HepG2 (cell line): Measurements from ENCODE around the gene CRNKL1. TPM values are rescaled to one million over a fixed set of nuclear protein-coding genes. Genes with fewer than 3 reads are reported as not detected.

Source experiments
- ATAC-seq: fragments of 200-7000 bp; cut with Tn5 transposase; 3 replicates; pipeline ENCODE4 v1.9.1; 2020; ENCODE audit warnings: mild to moderate bottlenecking, moderate library complexity
- BruUV-seq: library from RNA; stranded (reverse); fragments of 400-500 nt; replicated peaks from 2 replicates; lab custom pipeline; 2021; lab: Mats Ljungman, UMichigan
- CTCF ChIA-PET: fragments of 300-600 bp; formaldehyde crosslinking; extraction: SDS; loops from one replicate; lab custom pipeline; 2021; ENCODE audit warnings: low total read pairs, inconsistent platforms, low intra/inter-chr PET ratio; lab: Yijun Ruan, JAX
- POLR2A ChIA-PET: fragments of 350-600 bp; sonication (Branson Sonifier 250); formaldehyde crosslinking; loops from one replicate; lab custom pipeline; 2020; ENCODE audit warnings: antibody characterized with exemption, inconsistent platforms; lab: Yijun Ruan, JAX
- DNase-seq: peaks from one replicate; pipeline ENCODE4 v3.0.0-alpha.2; 2015; ENCODE audit warnings: low spot score
- FAIRE-seq: peaks from 3 replicates; lab custom pipeline; 2011; peaks lifted over from hg19 to GRCh38; lab: Jason Lieb, UNC
- H2AFZ ChIP-seq: one replicate; pipeline ENCODE4 v1.6.1; 2011; ENCODE audit warnings: low read length, inconsistent platforms
- H3K27ac ChIP-seq: fragments of 300-600 bp; 3 replicates; pipeline ENCODE4 v1.8.0; 2011; ENCODE audit warnings: mixed run types, mild to moderate bottlenecking, mixed read lengths, low read length, inconsistent platforms; ENCODE audit not compliant: insufficient read depth; ENCODE audit errors: extremely low read length
- H3K27me3 ChIP-seq, 2 experiments: fragments of 200-600 bp in 1 of 2; 2 replicates in 1 of 2; 3 replicates in 1 of 2; pipeline versions ENCODE4 v1.6.0 to v1.8.0; 2011; ENCODE audit warnings: low read length in 2 of 2, mild to moderate bottlenecking in 2 of 2, moderate library complexity in 2 of 2, inconsistent platforms in 1 of 2; ENCODE audit not compliant: insufficient read depth in 2 of 2, control insufficient read depth in 1 of 2
- H3K36me3 ChIP-seq, 2 experiments: fragments of 200-600 bp in 1 of 2; replicated peaks in 1 of 2; 2 replicates in 1 of 2; 3 replicates in 1 of 2; pipeline versions ENCODE4 v1.5.1 to v1.8.0; 2011; ENCODE audit warnings: low read length in 2 of 2, inconsistent platforms in 1 of 2; ENCODE audit not compliant: insufficient read depth in 2 of 2, control insufficient read depth in 1 of 2
- H3K4me1 ChIP-seq: 2 replicates; pipeline ENCODE4 v1.5.1; 2012; ENCODE audit warnings: low read length, inconsistent platforms; ENCODE audit not compliant: insufficient read depth
- H3K4me2 ChIP-seq: 2 replicates; pipeline ENCODE4 v1.6.0; 2011; ENCODE audit warnings: low read depth, low read length, inconsistent platforms
- H3K4me3 ChIP-seq, 3 experiments: fragments of 200-600 bp in 1 of 3; sonication (generic), shearing (Covaris generic) in 1 of 3; replicated peaks in 1 of 3; 2 replicates each; pipeline ENCODE4 v1.5.1; 2011 to 2016; ENCODE audit warnings: low read length in 3 of 3, inconsistent platforms in 2 of 3, low read depth in 2 of 3, mild to moderate bottlenecking in 2 of 3, control low read depth in 1 of 3, mixed read lengths in 1 of 3; ENCODE audit not compliant: insufficient read depth in 1 of 3
- H3K79me2 ChIP-seq: one replicate; pipeline ENCODE4 v1.6.1; 2011; ENCODE audit warnings: low read length, inconsistent platforms; ENCODE audit not compliant: insufficient read depth
- H3K9ac ChIP-seq: 2 replicates; pipeline ENCODE4 v1.6.0; 2011; ENCODE audit warnings: mild to moderate bottlenecking, low read depth, low read length, inconsistent platforms; ENCODE audit not compliant: insufficient read depth
- H3K9me3 ChIP-seq: 2 replicates; pipeline ENCODE4 v1.5.1; 2012; ENCODE audit warnings: mild to moderate bottlenecking, low read length
- H4K20me1 ChIP-seq: 2 replicates; pipeline ENCODE4 v1.6.0; 2011; ENCODE audit warnings: inconsistent platforms, mild to moderate bottlenecking, low read length, moderate library complexity; ENCODE audit not compliant: insufficient read depth
- GABPB1 ChIP-seq: IDR thresholded peaks from 2 replicates; pipeline ENCODE4 v1.6.1; 2016; ENCODE audit warnings: mild to moderate bottlenecking, missing genetic modification reagents, moderate library complexity, missing compliant biosample characterization
- HNRNPL ChIP-seq: fragments of 200-400 bp; formaldehyde crosslinking; IDR thresholded peaks from 2 replicates; pipeline ENCODE4 v1.6.1; 2017; ENCODE audit warnings: mild to moderate bottlenecking, low read depth, low read length
- ZBTB42 ChIP-seq: sonication (generic); formaldehyde crosslinking; IDR thresholded peaks from 2 replicates; pipeline ENCODE4 v1.5.0; 2020; ENCODE audit warnings: mild to moderate bottlenecking, missing genetic modification reagents
- ZNF121 ChIP-seq: sonication (generic); formaldehyde crosslinking; IDR thresholded peaks from 2 replicates; pipeline ENCODE4 v1.5.0; 2020; ENCODE audit warnings: mild to moderate bottlenecking, missing genetic modification reagents
- ZNF335 ChIP-seq: sonication (generic); formaldehyde crosslinking; IDR thresholded peaks from 2 replicates; pipeline ENCODE4 v1.4.0; 2020; ENCODE audit warnings: missing genetic modification reagents
- WGBS: methylation state at CpG from one replicate; pipeline ENCODE4 v1.1.6; 2017; ENCODE audit warnings: low lambda C conversion rate; 5-methylcytosine and 5-hydroxymethylcytosine counted together
- in situ Hi-C: cut with HindIII; loops from 2 replicates; pipeline ENCODE4 v1.10.0; 2017; ENCODE audit warnings: low pct_unique_long_range_greater_than_20kb; ENCODE audit not compliant: extremely low pct_ligation_motif_present
- intact Hi-C: fragments of 100-400 bp; cut with micrococcal nuclease; formaldehyde crosslinking; loops from one replicate; pipeline ENCODE4 v1.10.0; 2022; ENCODE audit not compliant: unreplicated experiment
- polyA plus RNA-seq, 8 experiments: library from polyadenylated mRNA; depleted of rRNA in 3 of 8; stranded (reverse) in 7 of 8; unstranded in 1 of 8; fragments of >200 nt; fragmentation: Illumina TruSeq in 4 of 8; extraction: Trizol in 4 of 8; gene quantifications; 2 replicates each; pipeline versions ENCODE4 v1.2.1 to v1.2.3, GENCODE V29; 2011 to 2016; ENCODE audit warnings: low read depth in 4 of 8, missing spikeins in 1 of 8, mixed read lengths in 1 of 8; ENCODE audit not compliant: insufficient read depth in 1 of 8
- total RNA-seq, 5 experiments: library from RNA; depleted of rRNA; stranded (reverse); fragments of >200 nt; fragmentation: Illumina TruSeq; extraction: Trizol; gene quantifications; 2 replicates each; pipeline ENCODE4 v1.2.3, GENCODE V29; 2016; ENCODE audit warnings: low read depth in 1 of 5
- TF ChIP-seq, protein P1 (sequence below): sonication (generic); formaldehyde crosslinking; IDR thresholded peaks from one replicate; pipeline ENCODE4 v1.5.1; 2020; ENCODE audit warnings: mild to moderate bottlenecking, missing genetic modification reagents; ENCODE audit errors: not compliant biosample characterization
- TF ChIP-seq, protein P2 (sequence below): IDR thresholded peaks from 2 replicates; pipeline ENCODE4 v1.6.1; 2016; ENCODE audit warnings: low read depth, missing genetic modification reagents, missing compliant biosample characterization
- TF ChIP-seq, protein P3 (sequence below): sonication (generic); formaldehyde crosslinking; IDR thresholded peaks from 2 replicates; pipeline ENCODE4 v1.4.0; 2020; ENCODE audit warnings: missing genetic modification reagents

CRNKL1 gene
- total and polyA plus RNA-seq, 2 of the 13 experiments (the other 11 are each of a cell fraction or from before 2014, with no cell fraction given): 12.3 to 64.5 TPM

DNA sequence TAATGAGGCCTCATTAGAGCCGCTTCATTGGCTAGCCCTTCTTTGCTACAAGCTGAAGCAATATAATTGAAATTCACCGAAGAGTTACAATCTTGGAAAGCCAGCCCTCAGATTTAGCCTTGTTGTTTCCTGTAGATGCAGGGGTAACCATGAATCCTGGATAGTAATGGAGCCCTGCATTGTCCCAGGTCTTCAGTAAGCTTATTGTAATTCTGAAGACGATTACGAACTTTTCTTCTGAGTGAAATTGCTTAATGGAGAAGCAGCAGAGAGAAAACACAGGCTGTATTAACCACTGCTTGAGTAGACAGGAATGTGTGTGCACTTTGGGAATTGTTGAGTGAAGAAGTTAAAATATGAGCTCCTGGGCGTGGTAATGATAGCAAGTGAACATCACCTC lies 61.4 kb downstream of the CRNKL1 start (continued):
- TF ChIP-seq, protein P1, sequence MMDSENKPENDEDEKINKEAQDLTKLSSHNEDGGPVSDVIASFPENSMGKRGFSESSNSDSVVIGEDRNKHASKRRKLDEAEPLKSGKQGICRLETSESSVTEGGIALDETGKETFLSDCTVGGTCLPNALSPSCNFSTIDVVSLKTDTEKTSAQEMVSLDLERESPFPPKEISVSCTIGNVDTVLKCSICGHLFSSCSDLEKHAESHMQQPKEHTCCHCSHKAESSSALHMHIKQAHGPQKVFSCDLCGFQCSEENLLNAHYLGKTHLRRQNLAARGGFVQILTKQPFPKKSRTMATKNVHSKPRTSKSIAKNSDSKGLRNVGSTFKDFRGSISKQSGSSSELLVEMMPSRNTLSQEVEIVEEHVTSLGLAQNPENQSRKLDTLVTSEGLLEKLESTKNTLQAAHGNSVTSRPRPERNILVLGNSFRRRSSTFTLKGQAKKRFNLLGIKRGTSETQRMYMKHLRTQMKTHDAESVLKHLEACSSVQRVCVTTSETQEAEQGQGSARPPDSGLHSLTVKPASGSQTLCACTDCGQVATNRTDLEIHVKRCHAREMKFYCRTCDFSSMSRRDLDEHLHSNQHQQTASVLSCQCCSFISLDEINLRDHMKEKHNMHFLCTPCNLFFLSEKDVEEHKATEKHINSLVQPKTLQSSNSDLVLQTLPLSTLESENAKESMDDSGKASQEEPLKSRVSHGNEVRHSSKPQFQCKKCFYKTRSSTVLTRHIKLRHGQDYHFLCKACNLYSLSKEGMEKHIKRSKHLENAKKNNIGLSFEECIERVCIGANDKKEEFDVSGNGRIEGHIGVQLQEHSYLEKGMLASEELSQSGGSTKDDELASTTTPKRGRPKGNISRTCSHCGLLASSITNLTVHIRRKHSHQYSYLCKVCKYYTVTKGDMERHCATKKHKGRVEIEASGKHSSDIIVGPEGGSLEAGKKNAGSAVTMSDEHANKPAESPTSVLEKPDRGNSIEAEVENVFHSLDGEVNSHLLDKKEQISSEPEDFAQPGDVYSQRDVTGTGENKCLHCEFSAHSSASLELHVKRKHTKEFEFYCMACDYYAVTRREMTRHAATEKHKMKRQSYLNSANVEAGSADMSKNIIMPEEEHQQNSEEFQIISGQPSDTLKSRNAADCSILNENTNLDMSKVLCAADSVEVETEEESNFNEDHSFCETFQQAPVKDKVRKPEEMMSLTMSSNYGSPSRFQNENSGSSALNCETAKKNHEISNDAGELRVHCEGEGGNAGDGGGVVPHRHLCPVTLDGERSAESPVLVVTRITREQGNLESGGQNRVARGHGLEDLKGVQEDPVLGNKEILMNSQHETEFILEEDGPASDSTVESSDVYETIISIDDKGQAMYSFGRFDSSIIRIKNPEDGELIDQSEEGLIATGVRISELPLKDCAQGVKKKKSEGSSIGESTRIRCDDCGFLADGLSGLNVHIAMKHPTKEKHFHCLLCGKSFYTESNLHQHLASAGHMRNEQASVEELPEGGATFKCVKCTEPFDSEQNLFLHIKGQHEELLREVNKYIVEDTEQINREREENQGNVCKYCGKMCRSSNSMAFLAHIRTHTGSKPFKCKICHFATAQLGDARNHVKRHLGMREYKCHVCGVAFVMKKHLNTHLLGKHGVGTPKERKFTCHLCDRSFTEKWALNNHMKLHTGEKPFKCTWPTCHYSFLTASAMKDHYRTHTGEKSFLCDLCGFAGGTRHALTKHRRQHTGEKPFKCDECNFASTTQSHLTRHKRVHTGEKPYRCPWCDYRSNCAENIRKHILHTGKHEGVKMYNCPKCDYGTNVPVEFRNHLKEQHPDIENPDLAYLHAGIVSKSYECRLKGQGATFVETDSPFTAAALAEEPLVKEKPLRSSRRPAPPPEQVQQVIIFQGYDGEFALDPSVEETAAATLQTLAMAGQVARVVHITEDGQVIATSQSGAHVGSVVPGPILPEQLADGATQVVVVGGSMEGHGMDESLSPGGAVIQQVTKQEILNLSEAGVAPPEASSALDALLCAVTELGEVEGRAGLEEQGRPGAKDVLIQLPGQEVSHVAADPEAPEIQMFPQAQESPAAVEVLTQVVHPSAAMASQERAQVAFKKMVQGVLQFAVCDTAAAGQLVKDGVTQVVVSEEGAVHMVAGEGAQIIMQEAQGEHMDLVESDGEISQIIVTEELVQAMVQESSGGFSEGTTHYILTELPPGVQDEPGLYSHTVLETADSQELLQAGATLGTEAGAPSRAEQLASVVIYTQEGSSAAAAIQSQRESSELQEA (CRISPR knock-in tag): no peak
- no peak for TF ChIP-seq ZBTB42 (CRISPR knock-in tag)
- TF ChIP-seq HNRNPL: no peak
- TF ChIP-seq GABPB1 (CRISPR knock-in tag): no peak
- TF ChIP-seq, all 625 proteins: peak for 0

DNA sequence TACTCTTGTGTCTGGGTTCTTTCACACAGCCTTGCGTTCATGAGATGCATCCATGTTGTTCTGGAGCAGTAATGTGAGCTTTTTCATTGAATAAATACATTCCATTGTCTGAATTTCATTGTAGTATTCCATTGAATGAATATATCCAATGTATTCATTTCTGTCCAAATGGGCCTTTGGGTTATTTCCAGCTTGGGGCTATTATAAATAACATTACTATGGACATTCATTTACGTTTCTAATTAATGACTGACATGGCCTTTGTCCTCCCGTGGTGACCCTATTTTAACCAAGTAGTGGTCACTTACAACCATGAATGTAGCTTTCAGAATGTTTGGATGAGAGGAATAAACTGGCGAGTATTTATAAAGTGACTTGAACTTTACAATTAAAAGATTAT lies 65.2 kb downstream of the CRNKL1 start:
- CTCF ChIA-PET: no interaction called here
- Histone ChIP-seq H3K79me2 (no peaks in the 10 kb centered on the region), H3K4me2 (no peak overlapping the region), H3K27me3 (no peaks in the 10 kb centered on the region), H3K36me3 (no peaks in the 10 kb centered on the region), H4K20me1 (no peaks in the 10 kb centered on the region), H3K9ac (no peak overlapping the region), H3K27ac (no peak overlapping the region), H3K9me3 (no peaks in the 10 kb centered on the region), H3K4me1 (peaks cover 15% of the 10 kb centered on the region), H3K4me3 (no peak overlapping the region), H2AFZ (no peak overlapping the region)
- BruUV-seq: no TSS peak
- POLR2A ChIA-PET: no interaction called here
- in situ Hi-C loops (no loop called here), intact Hi-C loops (no loop called here)
- 74% methylated on average over 4 of the region's 4 CpGs for WGBS
- no peak for ATAC-seq
- no peak for FAIRE-seq
- DNase-seq: no peak
- TF ChIP-seq ZNF121 (CRISPR knock-in tag) (no peak), ZNF335 (no peak)
- TF ChIP-seq, protein P2, sequence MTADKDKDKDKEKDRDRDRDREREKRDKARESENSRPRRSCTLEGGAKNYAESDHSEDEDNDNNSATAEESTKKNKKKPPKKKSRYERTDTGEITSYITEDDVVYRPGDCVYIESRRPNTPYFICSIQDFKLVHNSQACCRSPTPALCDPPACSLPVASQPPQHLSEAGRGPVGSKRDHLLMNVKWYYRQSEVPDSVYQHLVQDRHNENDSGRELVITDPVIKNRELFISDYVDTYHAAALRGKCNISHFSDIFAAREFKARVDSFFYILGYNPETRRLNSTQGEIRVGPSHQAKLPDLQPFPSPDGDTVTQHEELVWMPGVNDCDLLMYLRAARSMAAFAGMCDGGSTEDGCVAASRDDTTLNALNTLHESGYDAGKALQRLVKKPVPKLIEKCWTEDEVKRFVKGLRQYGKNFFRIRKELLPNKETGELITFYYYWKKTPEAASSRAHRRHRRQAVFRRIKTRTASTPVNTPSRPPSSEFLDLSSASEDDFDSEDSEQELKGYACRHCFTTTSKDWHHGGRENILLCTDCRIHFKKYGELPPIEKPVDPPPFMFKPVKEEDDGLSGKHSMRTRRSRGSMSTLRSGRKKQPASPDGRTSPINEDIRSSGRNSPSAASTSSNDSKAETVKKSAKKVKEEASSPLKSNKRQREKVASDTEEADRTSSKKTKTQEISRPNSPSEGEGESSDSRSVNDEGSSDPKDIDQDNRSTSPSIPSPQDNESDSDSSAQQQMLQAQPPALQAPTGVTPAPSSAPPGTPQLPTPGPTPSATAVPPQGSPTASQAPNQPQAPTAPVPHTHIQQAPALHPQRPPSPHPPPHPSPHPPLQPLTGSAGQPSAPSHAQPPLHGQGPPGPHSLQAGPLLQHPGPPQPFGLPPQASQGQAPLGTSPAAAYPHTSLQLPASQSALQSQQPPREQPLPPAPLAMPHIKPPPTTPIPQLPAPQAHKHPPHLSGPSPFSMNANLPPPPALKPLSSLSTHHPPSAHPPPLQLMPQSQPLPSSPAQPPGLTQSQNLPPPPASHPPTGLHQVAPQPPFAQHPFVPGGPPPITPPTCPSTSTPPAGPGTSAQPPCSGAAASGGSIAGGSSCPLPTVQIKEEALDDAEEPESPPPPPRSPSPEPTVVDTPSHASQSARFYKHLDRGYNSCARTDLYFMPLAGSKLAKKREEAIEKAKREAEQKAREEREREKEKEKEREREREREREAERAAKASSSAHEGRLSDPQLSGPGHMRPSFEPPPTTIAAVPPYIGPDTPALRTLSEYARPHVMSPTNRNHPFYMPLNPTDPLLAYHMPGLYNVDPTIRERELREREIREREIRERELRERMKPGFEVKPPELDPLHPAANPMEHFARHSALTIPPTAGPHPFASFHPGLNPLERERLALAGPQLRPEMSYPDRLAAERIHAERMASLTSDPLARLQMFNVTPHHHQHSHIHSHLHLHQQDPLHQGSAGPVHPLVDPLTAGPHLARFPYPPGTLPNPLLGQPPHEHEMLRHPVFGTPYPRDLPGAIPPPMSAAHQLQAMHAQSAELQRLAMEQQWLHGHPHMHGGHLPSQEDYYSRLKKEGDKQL (CRISPR knock-in tag): no peak
- TF ChIP-seq, protein P3, sequence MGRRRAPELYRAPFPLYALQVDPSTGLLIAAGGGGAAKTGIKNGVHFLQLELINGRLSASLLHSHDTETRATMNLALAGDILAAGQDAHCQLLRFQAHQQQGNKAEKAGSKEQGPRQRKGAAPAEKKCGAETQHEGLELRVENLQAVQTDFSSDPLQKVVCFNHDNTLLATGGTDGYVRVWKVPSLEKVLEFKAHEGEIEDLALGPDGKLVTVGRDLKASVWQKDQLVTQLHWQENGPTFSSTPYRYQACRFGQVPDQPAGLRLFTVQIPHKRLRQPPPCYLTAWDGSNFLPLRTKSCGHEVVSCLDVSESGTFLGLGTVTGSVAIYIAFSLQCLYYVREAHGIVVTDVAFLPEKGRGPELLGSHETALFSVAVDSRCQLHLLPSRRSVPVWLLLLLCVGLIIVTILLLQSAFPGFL (CRISPR knock-in tag): no peak
